K562 (cell line): ENCODE measurements around the gene NEU1. TPM values are rescaled to one million over a fixed set of nuclear protein-coding genes. Genes with fewer than 3 reads are reported as not detected.

ENCODE experiments used
- FOXK1 ChIP-seq: sonication (generic); formaldehyde crosslinking; IDR thresholded peaks from 2 replicates; pipeline ENCODE4 v1.8.0; 2022; ENCODE audit warnings: missing genetic modification reagents, mild to moderate bottlenecking, borderline replicate concordance
- HIVEP1 ChIP-seq: fragments of 250-450 bp; sonication (Bioruptor Pico); IDR thresholded peaks from 2 replicates; pipeline ENCODE4 v1.4.0; 2020; ENCODE audit warnings: mild to moderate bottlenecking
- RB1 ChIP-seq: fragments of 450-650 bp; IDR thresholded peaks from 2 replicates; pipeline ENCODE4 v1.6.1; 2017; ENCODE audit warnings: low read depth, mild to moderate bottlenecking
- RBM34 ChIP-seq: fragments of 200-400 bp; formaldehyde crosslinking; IDR thresholded peaks from 2 replicates; pipeline ENCODE4 v1.6.1; 2018; ENCODE audit warnings: low read length, borderline replicate concordance; ENCODE audit not compliant: insufficient read depth
- SAFB ChIP-seq: fragments of 200-400 bp; formaldehyde crosslinking; IDR thresholded peaks from 2 replicates; pipeline ENCODE4 v1.6.1; 2017; ENCODE audit warnings: low read depth, low read length, borderline replicate concordance
- SIN3B ChIP-seq: fragments of 450-650 bp; IDR thresholded peaks from 2 replicates; pipeline ENCODE4 v1.6.1; 2017; ENCODE audit warnings: low read depth, mild to moderate bottlenecking, moderate library complexity
- SLC30A9 ChIP-seq: fragments of 250-450 bp; sonication (Bioruptor Pico); IDR thresholded peaks from 2 replicates; pipeline ENCODE4 v1.8.0; 2022; ENCODE audit warnings: mild to moderate bottlenecking, moderate library complexity
- TBP ChIP-seq: optimal IDR thresholded peaks from 2 replicates; pipeline ENCODE3; 2011; ENCODE audit warnings: low read depth, low read length, improper control_type of control experiment
- ZNF354B ChIP-seq: fragments of 250-450 bp; sonication (Bioruptor Pico); IDR thresholded peaks from 2 replicates; pipeline ENCODE4 v1.4.0; 2020
- ZNF75A ChIP-seq: fragments of 450-650 bp; formaldehyde crosslinking; IDR thresholded peaks from 2 replicates; pipeline ENCODE4 v1.4.0; 2020; ENCODE audit warnings: mild to moderate bottlenecking
- polyA plus RNA-seq, 8 experiments: library from polyadenylated mRNA; depleted of rRNA in 4 of 8; stranded (reverse) in 5 of 8; unstranded in 3 of 8; fragments of >200 nt; fragmentation: Nextera tagmentation in 2 of 8; fragmentation: Illumina TruSeq in 1 of 8; extraction: Ambion mirVana in 2 of 8; extraction: Trizol in 1 of 8; gene quantifications; 2 replicates each; pipeline versions ENCODE4 v1.2.1 to v1.2.3, GENCODE V29; 2011 to 2014; ENCODE audit warnings: inconsistent platforms in 1 of 8, missing spikeins in 1 of 8
- total RNA-seq, 7 experiments: library from RNA; depleted of rRNA in 6 of 7; stranded (reverse); fragments of >200 nt in 6 of 7; fragmentation: Illumina TruSeq in 2 of 7; extraction: Trizol in 2 of 7; gene quantifications; 2 replicates each; pipeline versions ENCODE4 v1.2.1 to v1.2.3, GENCODE V29; 2011 to 2021; ENCODE audit warnings: low replicate concordance in 1 of 7
- TF ChIP-seq, protein P1 (sequence below): fragments of 200-600 bp; sonication (generic); IDR thresholded peaks from one replicate; pipeline ENCODE4 v1.6.1; 2012; ENCODE audit warnings: mild to moderate bottlenecking, low read depth, low read length, inconsistent platforms
- TF ChIP-seq, protein P2 (sequence below): IDR thresholded peaks from 2 replicates; pipeline ENCODE4 v1.6.1; 2012; ENCODE audit warnings: low read depth, low read length, improper control_type of control experiment, borderline replicate concordance
- TF ChIP-seq, protein P3 (sequence below): fragments of 200-400 bp; formaldehyde crosslinking; IDR thresholded peaks from 2 replicates; pipeline ENCODE4 v1.6.1; 2017; ENCODE audit warnings: mild to moderate bottlenecking, low read depth, low read length, moderate library complexity

Gene NEU1
- total and polyA plus RNA-seq, 9 of the 15 experiments (the other 6 are each of a cell fraction or from before 2014, with no cell fraction given) = 14.8 to 67.8 (median 51.0) TPM

DNA sequence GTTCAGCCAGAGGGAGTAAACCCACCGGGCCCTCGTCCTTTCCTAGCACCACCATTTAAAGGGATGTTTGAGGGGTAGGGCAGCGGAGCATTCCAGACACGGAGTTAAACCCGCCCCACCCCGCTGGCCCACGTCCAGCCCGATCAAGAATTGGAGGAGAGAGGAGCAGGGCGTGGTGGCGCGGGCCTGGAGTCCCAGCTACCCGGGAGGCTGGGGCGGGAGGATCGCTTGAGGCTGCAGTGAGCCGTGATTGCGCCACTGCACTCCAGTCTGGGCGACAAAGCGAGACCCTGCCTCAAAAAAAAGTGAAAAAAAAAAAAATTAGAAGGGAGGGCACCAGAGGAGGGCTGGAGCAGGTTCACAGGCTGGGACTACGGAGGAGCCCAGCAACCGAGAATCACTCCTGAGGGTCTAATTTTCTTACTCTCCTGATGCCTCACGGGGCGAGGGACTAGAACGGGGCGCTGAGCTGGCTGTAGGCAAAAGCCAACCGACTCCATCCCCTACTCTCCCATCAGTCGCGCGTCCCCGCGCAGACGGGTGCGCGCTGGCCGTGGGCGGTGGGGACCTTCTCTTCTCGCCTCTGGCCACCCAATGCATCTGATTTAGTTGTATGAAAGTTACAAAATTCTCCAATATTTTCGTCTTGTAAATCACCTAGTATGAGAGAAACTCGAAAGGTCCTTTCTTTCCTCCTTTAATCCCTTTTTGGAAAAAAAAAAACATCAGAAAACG lies 41.2 kb downstream of the NEU1 start (continued):
- TF ChIP-seq, protein P1, sequence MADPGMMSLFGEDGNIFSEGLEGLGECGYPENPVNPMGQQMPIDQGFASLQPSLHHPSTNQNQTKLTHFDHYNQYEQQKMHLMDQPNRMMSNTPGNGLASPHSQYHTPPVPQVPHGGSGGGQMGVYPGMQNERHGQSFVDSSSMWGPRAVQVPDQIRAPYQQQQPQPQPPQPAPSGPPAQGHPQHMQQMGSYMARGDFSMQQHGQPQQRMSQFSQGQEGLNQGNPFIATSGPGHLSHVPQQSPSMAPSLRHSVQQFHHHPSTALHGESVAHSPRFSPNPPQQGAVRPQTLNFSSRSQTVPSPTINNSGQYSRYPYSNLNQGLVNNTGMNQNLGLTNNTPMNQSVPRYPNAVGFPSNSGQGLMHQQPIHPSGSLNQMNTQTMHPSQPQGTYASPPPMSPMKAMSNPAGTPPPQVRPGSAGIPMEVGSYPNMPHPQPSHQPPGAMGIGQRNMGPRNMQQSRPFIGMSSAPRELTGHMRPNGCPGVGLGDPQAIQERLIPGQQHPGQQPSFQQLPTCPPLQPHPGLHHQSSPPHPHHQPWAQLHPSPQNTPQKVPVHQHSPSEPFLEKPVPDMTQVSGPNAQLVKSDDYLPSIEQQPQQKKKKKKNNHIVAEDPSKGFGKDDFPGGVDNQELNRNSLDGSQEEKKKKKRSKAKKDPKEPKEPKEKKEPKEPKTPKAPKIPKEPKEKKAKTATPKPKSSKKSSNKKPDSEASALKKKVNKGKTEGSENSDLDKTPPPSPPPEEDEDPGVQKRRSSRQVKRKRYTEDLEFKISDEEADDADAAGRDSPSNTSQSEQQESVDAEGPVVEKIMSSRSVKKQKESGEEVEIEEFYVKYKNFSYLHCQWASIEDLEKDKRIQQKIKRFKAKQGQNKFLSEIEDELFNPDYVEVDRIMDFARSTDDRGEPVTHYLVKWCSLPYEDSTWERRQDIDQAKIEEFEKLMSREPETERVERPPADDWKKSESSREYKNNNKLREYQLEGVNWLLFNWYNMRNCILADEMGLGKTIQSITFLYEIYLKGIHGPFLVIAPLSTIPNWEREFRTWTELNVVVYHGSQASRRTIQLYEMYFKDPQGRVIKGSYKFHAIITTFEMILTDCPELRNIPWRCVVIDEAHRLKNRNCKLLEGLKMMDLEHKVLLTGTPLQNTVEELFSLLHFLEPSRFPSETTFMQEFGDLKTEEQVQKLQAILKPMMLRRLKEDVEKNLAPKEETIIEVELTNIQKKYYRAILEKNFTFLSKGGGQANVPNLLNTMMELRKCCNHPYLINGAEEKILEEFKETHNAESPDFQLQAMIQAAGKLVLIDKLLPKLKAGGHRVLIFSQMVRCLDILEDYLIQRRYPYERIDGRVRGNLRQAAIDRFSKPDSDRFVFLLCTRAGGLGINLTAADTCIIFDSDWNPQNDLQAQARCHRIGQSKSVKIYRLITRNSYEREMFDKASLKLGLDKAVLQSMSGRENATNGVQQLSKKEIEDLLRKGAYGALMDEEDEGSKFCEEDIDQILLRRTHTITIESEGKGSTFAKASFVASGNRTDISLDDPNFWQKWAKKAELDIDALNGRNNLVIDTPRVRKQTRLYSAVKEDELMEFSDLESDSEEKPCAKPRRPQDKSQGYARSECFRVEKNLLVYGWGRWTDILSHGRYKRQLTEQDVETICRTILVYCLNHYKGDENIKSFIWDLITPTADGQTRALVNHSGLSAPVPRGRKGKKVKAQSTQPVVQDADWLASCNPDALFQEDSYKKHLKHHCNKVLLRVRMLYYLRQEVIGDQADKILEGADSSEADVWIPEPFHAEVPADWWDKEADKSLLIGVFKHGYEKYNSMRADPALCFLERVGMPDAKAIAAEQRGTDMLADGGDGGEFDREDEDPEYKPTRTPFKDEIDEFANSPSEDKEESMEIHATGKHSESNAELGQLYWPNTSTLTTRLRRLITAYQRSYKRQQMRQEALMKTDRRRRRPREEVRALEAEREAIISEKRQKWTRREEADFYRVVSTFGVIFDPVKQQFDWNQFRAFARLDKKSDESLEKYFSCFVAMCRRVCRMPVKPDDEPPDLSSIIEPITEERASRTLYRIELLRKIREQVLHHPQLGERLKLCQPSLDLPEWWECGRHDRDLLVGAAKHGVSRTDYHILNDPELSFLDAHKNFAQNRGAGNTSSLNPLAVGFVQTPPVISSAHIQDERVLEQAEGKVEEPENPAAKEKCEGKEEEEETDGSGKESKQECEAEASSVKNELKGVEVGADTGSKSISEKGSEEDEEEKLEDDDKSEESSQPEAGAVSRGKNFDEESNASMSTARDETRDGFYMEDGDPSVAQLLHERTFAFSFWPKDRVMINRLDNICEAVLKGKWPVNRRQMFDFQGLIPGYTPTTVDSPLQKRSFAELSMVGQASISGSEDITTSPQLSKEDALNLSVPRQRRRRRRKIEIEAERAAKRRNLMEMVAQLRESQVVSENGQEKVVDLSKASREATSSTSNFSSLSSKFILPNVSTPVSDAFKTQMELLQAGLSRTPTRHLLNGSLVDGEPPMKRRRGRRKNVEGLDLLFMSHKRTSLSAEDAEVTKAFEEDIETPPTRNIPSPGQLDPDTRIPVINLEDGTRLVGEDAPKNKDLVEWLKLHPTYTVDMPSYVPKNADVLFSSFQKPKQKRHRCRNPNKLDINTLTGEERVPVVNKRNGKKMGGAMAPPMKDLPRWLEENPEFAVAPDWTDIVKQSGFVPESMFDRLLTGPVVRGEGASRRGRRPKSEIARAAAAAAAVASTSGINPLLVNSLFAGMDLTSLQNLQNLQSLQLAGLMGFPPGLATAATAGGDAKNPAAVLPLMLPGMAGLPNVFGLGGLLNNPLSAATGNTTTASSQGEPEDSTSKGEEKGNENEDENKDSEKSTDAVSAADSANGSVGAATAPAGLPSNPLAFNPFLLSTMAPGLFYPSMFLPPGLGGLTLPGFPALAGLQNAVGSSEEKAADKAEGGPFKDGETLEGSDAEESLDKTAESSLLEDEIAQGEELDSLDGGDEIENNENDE = no peak
- no peak for TF ChIP-seq ZNF354B (CRISPR knock-in tag)
- TF ChIP-seq ZNF75A = no peak
- no peak for TF ChIP-seq TBP
- no peak for TF ChIP-seq RB1
- no peak for TF ChIP-seq FOXK1 (CRISPR knock-in tag)
- TF ChIP-seq HIVEP1 (CRISPR knock-in tag) = no peak
- TF ChIP-seq RBM34 = no peak
- TF ChIP-seq SAFB = no peak
- TF ChIP-seq, protein P2, sequence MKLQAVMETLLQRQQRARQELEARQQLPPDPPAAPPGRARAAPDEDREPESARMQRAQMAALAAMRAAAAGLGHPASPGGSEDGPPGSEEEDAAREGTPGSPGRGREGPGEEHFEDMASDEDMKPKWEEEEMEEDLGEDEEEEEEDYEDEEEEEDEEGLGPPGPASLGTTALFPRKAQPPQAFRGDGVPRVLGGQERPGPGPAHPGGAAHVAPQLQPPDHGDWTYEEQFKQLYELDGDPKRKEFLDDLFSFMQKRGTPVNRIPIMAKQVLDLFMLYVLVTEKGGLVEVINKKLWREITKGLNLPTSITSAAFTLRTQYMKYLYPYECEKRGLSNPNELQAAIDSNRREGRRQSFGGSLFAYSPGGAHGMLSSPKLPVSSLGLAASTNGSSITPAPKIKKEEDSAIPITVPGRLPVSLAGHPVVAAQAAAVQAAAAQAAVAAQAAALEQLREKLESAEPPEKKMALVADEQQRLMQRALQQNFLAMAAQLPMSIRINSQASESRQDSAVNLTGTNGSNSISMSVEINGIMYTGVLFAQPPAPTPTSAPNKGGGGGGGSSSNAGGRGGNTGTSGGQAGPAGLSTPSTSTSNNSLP = no peak
- TF ChIP-seq SIN3B = no peak
- TF ChIP-seq SLC30A9 = no peak
- TF ChIP-seq, protein P3, sequence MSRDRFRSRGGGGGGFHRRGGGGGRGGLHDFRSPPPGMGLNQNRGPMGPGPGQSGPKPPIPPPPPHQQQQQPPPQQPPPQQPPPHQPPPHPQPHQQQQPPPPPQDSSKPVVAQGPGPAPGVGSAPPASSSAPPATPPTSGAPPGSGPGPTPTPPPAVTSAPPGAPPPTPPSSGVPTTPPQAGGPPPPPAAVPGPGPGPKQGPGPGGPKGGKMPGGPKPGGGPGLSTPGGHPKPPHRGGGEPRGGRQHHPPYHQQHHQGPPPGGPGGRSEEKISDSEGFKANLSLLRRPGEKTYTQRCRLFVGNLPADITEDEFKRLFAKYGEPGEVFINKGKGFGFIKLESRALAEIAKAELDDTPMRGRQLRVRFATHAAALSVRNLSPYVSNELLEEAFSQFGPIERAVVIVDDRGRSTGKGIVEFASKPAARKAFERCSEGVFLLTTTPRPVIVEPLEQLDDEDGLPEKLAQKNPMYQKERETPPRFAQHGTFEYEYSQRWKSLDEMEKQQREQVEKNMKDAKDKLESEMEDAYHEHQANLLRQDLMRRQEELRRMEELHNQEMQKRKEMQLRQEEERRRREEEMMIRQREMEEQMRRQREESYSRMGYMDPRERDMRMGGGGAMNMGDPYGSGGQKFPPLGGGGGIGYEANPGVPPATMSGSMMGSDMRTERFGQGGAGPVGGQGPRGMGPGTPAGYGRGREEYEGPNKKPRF = no peak
